NCI-H524 treated with DMSO at 0.1 percent for 48 hours (cell line): ENCODE data around the gene COX18.

ENCODE experiments used
- DNase-seq: peaks from one replicate; lab custom pipeline; 2025; lab: John Stamatoyannopoulos, UW

The COX18 gene

DNA sequence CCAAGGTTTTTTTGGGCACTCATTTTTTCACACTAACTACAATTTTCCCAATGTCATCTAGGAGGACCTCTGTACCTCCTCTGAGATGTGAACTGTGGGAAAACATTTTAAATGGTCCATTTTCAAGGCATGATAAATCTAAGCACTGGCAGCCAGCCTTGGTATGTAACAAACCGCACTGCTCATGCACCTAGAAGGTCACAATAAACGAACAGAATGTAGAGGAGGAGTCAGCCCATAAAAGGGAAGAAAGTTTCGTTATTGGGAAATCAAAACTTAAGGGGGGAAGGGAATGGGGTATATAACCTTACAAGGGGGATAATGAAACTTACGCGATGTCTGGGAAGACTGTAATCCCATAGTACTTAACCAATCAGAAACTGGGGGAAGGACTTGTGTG lies 16.4 kb downstream of the COX18 start:
- DNase-seq: no peak

GRCh38 chr4:73051625-73052024 lies 17.9 kb downstream of the COX18 start:
- DNase-seq: no peak

DNA sequence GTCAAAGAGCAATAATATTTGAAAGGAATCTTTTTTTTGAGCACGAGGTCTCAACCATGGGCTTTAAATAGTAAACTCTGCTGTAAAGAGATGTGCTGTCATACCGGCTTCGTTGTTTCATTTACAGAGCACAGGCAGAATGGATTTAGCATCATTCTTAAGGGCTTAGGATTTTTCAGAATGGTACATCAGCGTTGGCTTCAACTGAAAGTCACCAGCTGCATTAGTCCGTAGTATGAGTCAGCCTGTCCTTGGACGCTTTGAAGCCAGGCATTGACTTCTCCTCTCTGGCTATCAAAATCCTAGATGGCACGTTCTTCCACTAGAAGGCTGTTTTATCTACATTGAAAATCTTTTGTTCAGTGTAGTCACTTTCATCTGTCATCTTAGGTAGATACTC lies 23.6 kb downstream of the COX18 start:
- DNase-seq: no peak

DNA sequence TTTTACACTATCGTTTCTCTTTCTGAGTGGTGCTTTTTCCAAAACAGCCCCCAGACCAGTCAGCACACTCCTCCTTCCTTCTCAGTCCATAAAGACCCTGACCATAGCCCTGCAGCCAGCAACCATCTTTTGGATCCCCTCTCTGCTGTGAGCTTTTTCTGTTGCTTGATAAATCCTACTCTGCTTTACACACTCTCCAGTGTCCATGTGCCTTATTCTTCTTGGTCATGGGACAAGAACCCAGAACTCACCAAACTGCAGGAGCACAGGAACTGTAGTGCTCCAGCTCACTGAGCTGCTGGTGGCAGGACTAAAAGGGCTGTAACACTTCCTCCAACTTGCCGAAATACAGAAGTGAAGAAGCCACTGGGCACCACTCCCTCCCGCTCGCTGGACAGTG lies 32.5 kb downstream of the COX18 start:
- no peak for DNase-seq

DNA sequence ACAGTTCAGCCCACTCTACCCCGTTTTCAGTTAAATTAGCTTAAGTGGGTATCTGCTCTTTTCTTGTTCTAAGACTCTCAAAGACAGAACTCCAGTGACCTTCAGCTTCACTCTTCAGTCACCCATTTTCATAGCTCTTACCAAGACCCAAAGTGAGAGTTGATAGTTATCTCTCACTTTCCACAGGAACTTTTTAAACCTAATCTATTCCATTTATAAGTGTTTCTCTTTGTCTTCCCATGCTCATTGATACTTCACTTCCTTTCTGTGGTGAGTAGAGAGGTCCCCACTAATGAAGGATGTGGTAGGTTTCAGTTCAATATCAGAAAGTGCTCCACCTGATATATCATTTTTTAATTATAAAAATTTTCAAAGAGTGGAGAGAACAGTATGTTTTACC lies 33.4 kb downstream of the COX18 start:
- no peak for DNase-seq

- DNase-seq: no peak
These were observed 34.6 kb downstream of the COX18 start for GRCh38 chr4:73034896-73035295.

GRCh38 chr4:73028621-73029020 lies 40.9 kb downstream of the COX18 start:
- DNase-seq: no peak

GRCh38 chr4:73021634-73022033 lies 47.9 kb downstream of the COX18 start:
- DNase-seq: no peak

DNA sequence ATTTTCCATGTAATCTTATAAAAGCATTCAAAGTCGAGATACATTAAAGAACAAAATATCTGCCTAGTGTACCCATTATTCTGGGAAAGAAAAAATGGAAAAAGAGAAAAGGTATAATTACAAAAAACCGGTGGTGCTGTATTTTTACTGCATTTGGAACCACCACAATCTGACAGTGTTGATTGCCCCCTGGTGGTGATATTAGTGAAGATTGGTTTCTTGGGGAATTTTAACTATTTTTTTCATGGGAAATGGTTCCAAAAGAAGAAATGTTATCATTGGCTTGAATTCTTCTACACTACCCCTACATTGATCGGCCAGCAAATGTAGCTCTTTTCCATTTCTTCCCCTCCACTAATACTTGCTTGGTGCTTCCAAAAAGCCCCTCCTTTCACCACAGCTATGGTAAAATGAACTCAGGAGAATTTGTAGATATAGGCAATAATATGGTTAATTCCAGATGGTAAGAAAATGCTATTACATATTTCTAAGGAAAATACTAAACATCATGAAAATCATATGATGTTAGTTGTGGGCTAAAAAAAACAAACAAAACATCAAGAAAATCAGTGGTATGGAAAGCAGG lies 50.0 kb downstream of the COX18 start:
- no peak for DNase-seq

GRCh38 chr4:73018595-73018994 lies 50.9 kb downstream of the COX18 start:
- no peak for DNase-seq

GRCh38 chr4:73013310-73013709 lies 56.2 kb downstream of the COX18 start:
- no peak for DNase-seq

DNA sequence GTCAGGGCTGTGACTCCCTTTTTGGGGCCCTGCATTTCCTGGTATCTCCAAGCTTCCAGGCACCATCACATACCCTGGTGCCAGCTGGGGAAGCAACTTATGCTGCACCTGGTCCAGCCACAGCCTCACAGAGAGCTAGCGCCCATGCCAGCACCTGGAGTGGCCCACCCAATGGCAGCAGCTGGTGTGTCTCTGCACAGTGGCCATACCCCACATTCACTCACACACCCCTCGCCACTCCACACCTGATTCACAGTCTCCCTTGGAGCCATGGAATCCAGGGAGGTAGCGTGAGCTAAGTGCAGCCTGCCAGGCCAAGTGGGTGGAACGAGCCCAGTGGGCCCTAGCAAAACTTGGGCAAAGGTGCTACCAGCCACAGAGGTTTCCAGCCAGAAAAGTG lies 56.8 kb downstream of the COX18 start:
- no peak for DNase-seq

DNA sequence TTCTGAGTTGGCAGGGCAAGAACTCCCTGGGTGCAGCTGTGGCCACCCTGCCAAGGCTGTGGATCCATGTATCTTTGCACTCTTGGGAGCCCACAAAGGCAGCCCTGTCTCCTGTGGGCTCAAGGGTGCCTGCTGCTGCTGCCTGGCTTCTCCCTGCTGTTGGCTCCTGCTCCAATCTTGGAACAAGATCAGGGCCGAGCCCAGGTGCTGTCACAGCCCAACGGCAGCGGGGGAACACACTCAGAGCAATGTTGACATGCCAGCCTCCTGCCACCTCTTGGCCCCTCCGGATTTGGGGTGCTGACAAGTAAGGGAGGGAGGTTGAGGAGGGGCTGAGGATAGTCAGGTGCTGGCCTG lies 57.9 kb downstream of the COX18 start:
- no peak for DNase-seq

DNA sequence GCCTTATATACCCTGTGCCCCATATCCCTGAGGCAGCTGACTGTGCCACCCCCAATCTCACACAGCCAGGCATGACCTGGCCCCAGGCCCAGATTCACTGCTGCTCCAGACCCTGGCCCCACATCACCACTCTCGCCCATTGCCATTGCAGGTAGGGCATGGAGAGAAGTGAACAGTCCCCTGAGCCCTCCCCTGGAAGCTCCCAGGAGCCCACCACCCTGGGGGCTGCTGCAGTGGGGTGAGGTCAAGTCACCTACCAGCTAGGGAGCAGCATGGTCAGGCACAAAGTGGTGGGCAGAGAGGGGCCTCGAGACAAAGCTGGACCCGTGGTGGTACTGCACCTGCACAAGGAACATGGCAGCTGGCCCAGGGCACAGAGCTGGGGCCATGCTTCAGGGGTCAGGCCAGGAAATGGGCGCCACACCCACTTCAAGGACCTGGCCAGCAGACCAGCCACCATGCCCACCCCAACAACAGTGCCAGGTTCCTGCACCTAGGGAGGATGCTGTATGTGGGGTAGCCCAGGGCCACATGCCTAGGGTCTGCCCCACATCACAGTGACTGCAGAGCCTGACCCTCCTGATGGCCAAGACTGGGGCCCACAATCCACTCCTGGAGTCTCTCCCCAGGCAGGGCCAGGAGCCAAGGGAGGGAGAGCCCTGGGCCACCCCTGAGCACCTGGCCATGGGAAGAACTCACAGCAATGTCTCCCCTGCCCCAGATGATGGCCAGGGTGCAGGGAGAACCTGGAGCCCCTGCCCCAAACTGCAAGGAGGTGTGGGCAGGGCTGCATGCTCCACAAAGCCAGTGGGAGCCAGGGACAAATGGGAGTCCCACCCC lies 58.5 kb downstream of the COX18 start:
- no peak for DNase-seq

- DNase-seq: no peak
These were observed 61.9 kb downstream of the COX18 start for GRCh38 chr4:73007526-73008100.

DNA sequence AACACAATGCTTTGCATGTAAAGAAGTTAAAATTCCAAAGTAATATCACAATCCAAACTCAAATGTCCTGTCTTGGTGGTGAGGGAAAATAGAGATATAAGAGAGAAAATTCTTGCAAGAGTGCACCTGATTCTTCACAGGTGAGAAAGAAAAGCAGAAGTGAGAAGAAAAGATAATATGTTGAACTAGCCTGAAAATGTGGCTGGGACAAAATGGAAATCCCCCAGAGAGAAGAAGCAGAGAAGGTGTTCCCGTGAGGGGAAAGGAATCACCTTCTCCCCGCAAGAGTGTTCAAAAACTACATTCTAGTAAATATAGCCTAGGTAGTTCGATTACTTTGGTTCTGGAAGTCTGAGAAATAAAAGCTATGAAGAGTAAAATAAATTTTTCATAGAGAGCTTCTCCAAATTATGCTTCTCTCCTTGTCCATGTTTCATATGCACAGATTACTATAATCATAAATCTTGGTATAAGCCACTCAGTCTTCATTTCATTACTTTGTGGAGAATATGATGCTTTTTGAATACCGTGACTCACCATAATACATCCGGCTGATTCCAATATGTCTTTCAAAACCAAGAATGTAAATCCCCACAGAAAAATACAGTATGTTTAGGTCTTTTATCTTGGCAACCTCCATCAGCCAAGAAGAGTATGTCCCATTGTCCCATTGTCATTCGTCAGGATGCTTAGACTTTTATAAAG lies 63.1 kb downstream of the COX18 start:
- DNase-seq: no peak

- DNase-seq: no peak
These were observed 64.0 kb downstream of the COX18 start for GRCh38 chr4:73005514-73005913.
